Stimulated activated CD8-positive, alpha-beta memory T cell treated with anti-CD3 and anti-CD28 coated beads, Interleukin-12 subunit alpha, Interleukin-12 subunit beta, amount 100 ng/mL, for 4 hours (primary cell): Measurements from ENCODE around the gene METTL24.
"Not testable (repeated sequence)": the region's sequence is repeated elsewhere in the genome, so short reads cannot be mapped to it uniquely, and the experiment has no call there.

Experiments
- DNase-seq: peaks from one replicate; pipeline ENCODE4 v3.0.0-alpha.2; 2020; ENCODE audit warnings: low read depth

The METTL24 gene

GRCh38 chr6:110315207-110315868 lies 42.8 kb downstream of the METTL24 start:
- DNase-seq: no peak

- no peak for DNase-seq
Observed at GRCh38 chr6:110310861-110311446, 47.2 kb downstream of the METTL24 start.

- DNase-seq: not testable (repeated sequence)
Observed at GRCh38 chr6:110309432-110309831, 48.7 kb downstream of the METTL24 start.

GRCh38 chr6:110307368-110307767 lies 50.8 kb downstream of the METTL24 start:
- DNase-seq: no peak

- not testable (repeated sequence) for DNase-seq
Observed at GRCh38 chr6:110305832-110306231, 52.3 kb downstream of the METTL24 start.

GRCh38 chr6:110303692-110304091 lies 54.5 kb downstream of the METTL24 start:
- not testable (repeated sequence) for DNase-seq

- no peak for DNase-seq
Observed at GRCh38 chr6:110298916-110299315, 59.2 kb downstream of the METTL24 start.

GRCh38 chr6:110298411-110298810 lies 59.7 kb downstream of the METTL24 start:
- DNase-seq: no peak

GRCh38 chr6:110296241-110297025 lies 61.7 kb downstream of the METTL24 start:
- DNase-seq: no peak

GRCh38 chr6:110295451-110296165 lies 62.5 kb downstream of the METTL24 start:
- DNase-seq: no peak

GRCh38 chr6:110287462-110288341 lies 70.4 kb downstream of the METTL24 start:
- no peak for DNase-seq

GRCh38 chr6:110285306-110286060 lies 72.7 kb downstream of the METTL24 start:
- DNase-seq: no peak

- no peak for DNase-seq
Observed at GRCh38 chr6:110284855-110285254, 73.3 kb downstream of the METTL24 start.

- no peak for DNase-seq
Observed at GRCh38 chr6:110283657-110284056, 74.5 kb downstream of the METTL24 start.

- DNase-seq: no peak
Observed at GRCh38 chr6:110282412-110282811, 75.7 kb downstream of the METTL24 start.

- DNase-seq: no peak
Observed at GRCh38 chr6:110277100-110277665, 81.0 kb downstream of the METTL24 start.

- not testable (repeated sequence) for DNase-seq
Observed at GRCh38 chr6:110272781-110273180, 85.4 kb downstream of the METTL24 start.

GRCh38 chr6:110271732-110272022 lies 86.5 kb downstream of the METTL24 start:
- no peak for DNase-seq

- DNase-seq: no peak
Observed at GRCh38 chr6:110270165-110270564, 88.0 kb downstream of the METTL24 start.

GRCh38 chr6:110269623-110270022 lies 88.5 kb downstream of the METTL24 start:
- DNase-seq: no peak

- no peak for DNase-seq
Observed at GRCh38 chr6:110266996-110267395, 91.2 kb downstream of the METTL24 start.
